HG02623 (cell line): ENCODE data around the gene GPR21.

Source experiments
- ATAC-seq: cut with Tn5 transposase; IDR thresholded peaks from one replicate; pipeline ENCODE4 v1.9.1; 2021; ENCODE audit warnings: moderate library complexity; ENCODE audit not compliant: unreplicated experiment

GPR21 gene

GRCh38 chr9:123031963-123032362, 1.5 kb upstream of the GPR21 start:
- ATAC-seq = no peak

GRCh38 chr9:123033864-123034601, 566 bp downstream of the GPR21 start:
- no peak for ATAC-seq

GRCh38 chr9:123034881-123035510, 1.5 kb downstream of the GPR21 start:
- ATAC-seq = no peak

- ATAC-seq = no peak
These were observed 2.3 kb downstream of the GPR21 start for GRCh38 chr9:123035791-123036190.

- no peak for ATAC-seq
These were observed 3.6 kb downstream of the GPR21 start for GRCh38 chr9:123036893-123037545.

GRCh38 chr9:123039617-123040219, 6.3 kb downstream of the GPR21 start:
- no peak for ATAC-seq

- no peak for ATAC-seq
These were observed 7.3 kb downstream of the GPR21 start for GRCh38 chr9:123040801-123041200.

- ATAC-seq = no peak
These were observed 8.0 kb downstream of the GPR21 start for GRCh38 chr9:123041489-123041888.

GRCh38 chr9:123043081-123043939, 9.8 kb downstream of the GPR21 start:
- ATAC-seq = no peak

GRCh38 chr9:123044586-123044985, 11.1 kb downstream of the GPR21 start:
- ATAC-seq = no peak

GRCh38 chr9:123046406-123047195, 13.1 kb downstream of the GPR21 start:
- no peak for ATAC-seq

- no peak for ATAC-seq
These were observed 15.3 kb downstream of the GPR21 start for GRCh38 chr9:123048748-123049147.

GRCh38 chr9:123049589-123050222, 16.2 kb downstream of the GPR21 start:
- no peak for ATAC-seq

GRCh38 chr9:123053046-123053445, 19.6 kb downstream of the GPR21 start:
- ATAC-seq = no peak

- ATAC-seq = no peak
These were observed 20.2 kb downstream of the GPR21 start for GRCh38 chr9:123053711-123054110.

- no peak for ATAC-seq
These were observed 25.4 kb downstream of the GPR21 start for GRCh38 chr9:123058834-123059233.

- no peak for ATAC-seq
These were observed 26.2 kb downstream of the GPR21 start for GRCh38 chr9:123059472-123060220.

- ATAC-seq = no peak
These were observed 27.7 kb downstream of the GPR21 start for GRCh38 chr9:123061216-123061615.
